Activated naive CD4-positive, alpha-beta T cell treated with anti-CD3 and anti-CD28 coated beads, Interleukin-2, amount 50 U/mL, for 72 hours (primary cell): Measurements from ENCODE around the gene NEK1. TPM values are rescaled to one million over a fixed set of nuclear protein-coding genes. Genes with fewer than 3 reads are reported as not detected.
A peak's percentile ranks its signal among the peaks of the same experiment; 100 is the strongest.
"Not testable (repeated sequence)": the region's sequence is repeated elsewhere in the genome, so short reads cannot be mapped to it uniquely, and the experiment has no call there.

Experiments used
- ATAC-seq, 2 donors: fragments of 150-1000 bp; cut with Tn5 transposase; 2 replicates each; pipeline ENCODE4 v1.10.0; 2021; ENCODE audit warnings: mild to moderate bottlenecking in 2 of 2, moderate library complexity in 2 of 2
- DNase-seq, 2 donors: peaks; one replicate each; pipeline ENCODE4 v3.0.0; 2021 to 2022; ENCODE audit warnings: low spot score in 2 of 2
- H3K27ac Mint-ChIP-seq, 2 donors: one replicate each; pipeline ENCODE4 v1.8.0; 2022; ENCODE audit warnings: mild to moderate bottlenecking in 2 of 2, mixed read lengths in 2 of 2
- H3K36me3 Mint-ChIP-seq, 2 donors: one replicate each; pipeline ENCODE4 v1.8.0; 2022; ENCODE audit warnings: mixed read lengths in 2 of 2
- H3K9me3 Mint-ChIP-seq, 2 donors: one replicate each; pipeline ENCODE4 v1.8.0; 2022; ENCODE audit warnings: mixed read lengths in 2 of 2
- total RNA-seq, 2 donors: library from RNA; stranded (reverse); gene quantifications; one replicate each; pipeline ENCODE4 v1.2.3, GENCODE V29; 2022

Gene NEK1
- total RNA-seq, 2 donors from 2014 or later: 9.1 to 13.7 TPM

GRCh38 chr4:169492436-169493163, 119.8 kb downstream of the NEK1 start:
- ATAC-seq (peak; percentile 30 to 34), DNase-seq (peak in 1 of 2 donors; percentile 45)
- Mint-ChIP-seq H3K36me3 (peaks cover 4 to 19% of the 10 kb centered on the region in 2 donors), H3K9me3 (peaks cover 0 to 10% of the 10 kb centered on the region in 2 donors), H3K27ac (no peak overlapping the region)

- H3K27ac Mint-ChIP-seq: no peak overlapping the region
- H3K9me3 Mint-ChIP-seq: peaks cover 0 to 5% of the 10 kb centered on the region in 2 donors
- DNase-seq (no peak), ATAC-seq (no peak)
- H3K36me3 Mint-ChIP-seq: peaks cover 0 to 15% of the 10 kb centered on the region in 2 donors
Observed at GRCh38 chr4:169491211-169491610, 121.2 kb downstream of the NEK1 start.

GRCh38 chr4:169489306-169489705, 123.1 kb downstream of the NEK1 start:
- Mint-ChIP-seq H3K9me3 (peaks cover 0 to 5% of the 10 kb centered on the region in 2 donors), H3K36me3 (peaks cover 0 to 15% of the 10 kb centered on the region in 2 donors), H3K27ac (no peak overlapping the region)
- ATAC-seq: no peak
- no peak for DNase-seq

- peaks cover 6% of the 10 kb centered on the region in 2 donors for H3K36me3 Mint-ChIP-seq
- DNase-seq (peak in 1 of 2 donors; percentile 39), ATAC-seq (peak in 1 of 2 donors; percentile 61)
- no peak overlapping the region for H3K27ac Mint-ChIP-seq
- H3K9me3 Mint-ChIP-seq: peaks cover 0 to 2% of the 10 kb centered on the region in 2 donors
Observed at GRCh38 chr4:169485791-169486742, 126.3 kb downstream of the NEK1 start.

GRCh38 chr4:169485086-169485485, 127.3 kb downstream of the NEK1 start:
- DNase-seq (no peak), ATAC-seq (no peak)
- Mint-ChIP-seq H3K36me3 (peaks cover 6% of the 10 kb centered on the region in 2 donors), H3K27ac (no peak overlapping the region), H3K9me3 (peaks cover 0 to 4% of the 10 kb centered on the region in 2 donors)

- no peak overlapping the region for H3K27ac Mint-ChIP-seq
- DNase-seq: no peak
- ATAC-seq: no peak
- peaks cover 6% of the 10 kb centered on the region in 2 donors for H3K36me3 Mint-ChIP-seq
- peaks cover 0 to 4% of the 10 kb centered on the region in 2 donors for H3K9me3 Mint-ChIP-seq
Observed at GRCh38 chr4:169484485-169484884, 127.9 kb downstream of the NEK1 start.

- Mint-ChIP-seq H3K9me3 (peaks cover 3 to 11% of the 10 kb centered on the region in 2 donors), H3K36me3 (peaks cover 13 to 20% of the 10 kb centered on the region in 2 donors), H3K27ac (no peak overlapping the region)
- DNase-seq (no peak), ATAC-seq (no peak)
Observed at GRCh38 chr4:169464080-169464479, 148.3 kb downstream of the NEK1 start.

- H3K27ac Mint-ChIP-seq: no peak overlapping the region
- peaks cover 6 to 20% of the 10 kb centered on the region in 2 donors for H3K9me3 Mint-ChIP-seq
- H3K36me3 Mint-ChIP-seq: peaks cover 36 to 37% of the 10 kb centered on the region in 2 donors
- ATAC-seq (no peak), DNase-seq (no peak)
Observed at GRCh38 chr4:169460081-169460480, 152.3 kb downstream of the NEK1 start.

- no peak for ATAC-seq
- H3K27ac Mint-ChIP-seq: no peak overlapping the region
- H3K36me3 Mint-ChIP-seq: peaks cover 45 to 46% of the 10 kb centered on the region in 2 donors
- H3K9me3 Mint-ChIP-seq: peaks cover 6 to 20% of the 10 kb centered on the region in 2 donors
- no peak for DNase-seq
Observed at GRCh38 chr4:169458575-169458974, 153.8 kb downstream of the NEK1 start.

GRCh38 chr4:169452644-169453043, 159.7 kb downstream of the NEK1 start:
- DNase-seq, H3K27ac Mint-ChIP-seq, ATAC-seq: not testable (repeated sequence)
- peaks cover 19 to 38% of the 10 kb centered on the region in 2 donors for H3K9me3 Mint-ChIP-seq
- H3K36me3 Mint-ChIP-seq: peaks cover 65 to 67% of the 10 kb centered on the region in 2 donors

- peaks cover 42 to 54% of the 10 kb centered on the region in 2 donors for H3K9me3 Mint-ChIP-seq
Observed at GRCh38 chr4:169448935-169449334, 163.4 kb downstream of the NEK1 start.

GRCh38 chr4:169446824-169447223, 165.6 kb downstream of the NEK1 start:
- Mint-ChIP-seq H3K9me3 (peaks cover 44 to 54% of the 10 kb centered on the region in 2 donors), H3K36me3 (peaks cover 80 to 89% of the 10 kb centered on the region in 2 donors)
- ATAC-seq: no peak

More at GRCh38 chr4:169448935-169449334, 163.4 kb downstream of the NEK1 start:
- not testable (repeated sequence) for DNase-seq, ATAC-seq, H3K27ac Mint-ChIP-seq
- peaks cover 74 to 80% of the 10 kb centered on the region in 2 donors for H3K36me3 Mint-ChIP-seq

GRCh38 chr4:169443748-169444147, 168.6 kb downstream of the NEK1 start:
- H3K36me3 Mint-ChIP-seq: peaks cover 57 to 65% of the 10 kb centered on the region in 2 donors

More at GRCh38 chr4:169446824-169447223, 165.6 kb downstream of the NEK1 start:
- no peak for DNase-seq
- no peak overlapping the region for H3K27ac Mint-ChIP-seq

GRCh38 chr4:169440446-169440845, 171.9 kb downstream of the NEK1 start:
- Mint-ChIP-seq H3K36me3 (peaks cover 30 to 35% of the 10 kb centered on the region in 2 donors), H3K9me3 (peaks cover 19 to 22% of the 10 kb centered on the region in 2 donors), H3K27ac (no peak overlapping the region)
- DNase-seq (no peak), ATAC-seq (no peak)

More at GRCh38 chr4:169443748-169444147, 168.6 kb downstream of the NEK1 start:
- peaks cover 38 to 40% of the 10 kb centered on the region in 2 donors for H3K9me3 Mint-ChIP-seq
- DNase-seq (no peak), ATAC-seq (no peak)
- no peak overlapping the region for H3K27ac Mint-ChIP-seq

- peaks cover 9 to 10% of the 10 kb centered on the region in 2 donors for H3K9me3 Mint-ChIP-seq
- ATAC-seq: no peak
- no peak for DNase-seq
Observed at GRCh38 chr4:169439244-169439643, 173.1 kb downstream of the NEK1 start.

GRCh38 chr4:169438057-169438480, 174.3 kb downstream of the NEK1 start:
- ATAC-seq: no peak
- Mint-ChIP-seq H3K9me3 (no peaks in the 10 kb centered on the region), H3K27ac (no peak overlapping the region), H3K36me3 (peaks cover 8 to 11% of the 10 kb centered on the region in 2 donors)
- no peak for DNase-seq

More at GRCh38 chr4:169439244-169439643, 173.1 kb downstream of the NEK1 start:
- no peak overlapping the region for H3K27ac Mint-ChIP-seq
- peaks cover 18 to 22% of the 10 kb centered on the region in 2 donors for H3K36me3 Mint-ChIP-seq
